GM21526 (cell line): Measurements from ENCODE around the gene RTP5.

Source experiments
- ATAC-seq: cut with Tn5 transposase; IDR thresholded peaks from one replicate; pipeline ENCODE4 v1.9.1; 2021; ENCODE audit warnings: moderate library complexity; ENCODE audit not compliant: unreplicated experiment, low FRiP score

The RTP5 gene

GRCh38 chr2:241885946-241886643, 16.6 kb downstream of the RTP5 start:
- ATAC-seq, result no peak

GRCh38 chr2:241886840-241887447, 17.4 kb downstream of the RTP5 start:
- no peak for ATAC-seq

GRCh38 chr2:241887806-241888522, 18.4 kb downstream of the RTP5 start:
- no peak for ATAC-seq

GRCh38 chr2:241888641-241889040, 19.1 kb downstream of the RTP5 start:
- ATAC-seq, result no peak

GRCh38 chr2:241890524-241891235, 21.2 kb downstream of the RTP5 start:
- ATAC-seq, result no peak

- ATAC-seq, result no peak
Measured at GRCh38 chr2:241891315-241891987, 21.9 kb downstream of the RTP5 start.

- no peak for ATAC-seq
Measured at GRCh38 chr2:241891988-241892298, 22.4 kb downstream of the RTP5 start.

- ATAC-seq, result no peak
Measured at GRCh38 chr2:241892299-241893137, 23.0 kb downstream of the RTP5 start.

- ATAC-seq, result no peak
Measured at GRCh38 chr2:241893265-241893664, 23.7 kb downstream of the RTP5 start.

GRCh38 chr2:241894056-241894641, 24.6 kb downstream of the RTP5 start:
- ATAC-seq, result no peak

- ATAC-seq, result no peak
Measured at GRCh38 chr2:241894681-241895426, 25.3 kb downstream of the RTP5 start.

GRCh38 chr2:241895427-241895711, 25.8 kb downstream of the RTP5 start:
- no peak for ATAC-seq

- no peak for ATAC-seq
Measured at GRCh38 chr2:241895712-241896641, 26.4 kb downstream of the RTP5 start.

GRCh38 chr2:241896746-241897201, 27.2 kb downstream of the RTP5 start:
- ATAC-seq, result no peak

- ATAC-seq, result no peak
Measured at GRCh38 chr2:241897231-241897916, 27.8 kb downstream of the RTP5 start.

GRCh38 chr2:241898463-241899270, 29.1 kb downstream of the RTP5 start:
- no peak for ATAC-seq
